HS-5 (cell line): ENCODE measurements around the gene IGF1.
"Not testable (repeated sequence)": the region's sequence is repeated elsewhere in the genome, so short reads cannot be mapped to it uniquely, and the experiment has no call there.

Experiments
- DNase-seq: peaks from one replicate; pipeline ENCODE4 v3.0.0-alpha.2; 2012; ENCODE audit warnings: low read depth

Gene IGF1

DNA sequence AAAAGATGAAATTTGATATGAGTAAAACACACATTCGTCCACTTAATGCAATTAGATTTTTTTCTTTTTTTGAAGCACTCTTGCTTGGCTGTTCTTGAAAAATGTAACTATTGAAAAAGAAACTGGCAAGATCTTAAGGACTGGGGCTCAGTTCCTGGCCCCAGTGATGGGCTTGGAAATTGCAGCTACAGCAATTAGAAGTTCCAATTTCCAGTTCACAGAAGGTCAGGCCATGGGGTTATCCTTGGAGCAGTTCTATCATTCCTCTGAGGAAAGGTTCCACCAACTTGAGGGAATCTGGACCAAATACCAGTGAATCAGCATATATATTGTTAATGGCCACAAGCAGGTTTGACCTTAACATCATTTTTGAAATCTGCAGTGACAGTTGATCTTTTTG is 18.9 kb downstream of the IGF1 start:
- DNase-seq: no peak

DNA sequence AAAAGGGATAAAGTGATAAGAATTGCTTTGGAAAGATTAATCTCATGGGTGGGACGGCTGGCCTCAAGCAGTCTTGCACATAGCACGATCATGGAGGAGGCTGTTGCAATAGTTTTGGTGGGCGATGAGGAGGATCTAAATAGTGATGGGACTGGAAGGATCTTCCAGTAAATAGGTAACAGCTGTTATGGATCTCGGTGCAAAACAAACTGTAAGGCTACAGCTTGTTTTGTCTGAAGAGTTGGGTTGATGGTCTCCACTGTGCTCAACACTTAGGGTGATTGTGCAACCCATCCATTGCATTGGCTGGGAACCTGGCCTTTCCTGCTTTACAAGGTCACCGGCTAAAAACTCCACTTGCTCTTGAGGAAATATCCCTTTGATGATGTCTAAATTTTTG is 21.0 kb downstream of the IGF1 start:
- DNase-seq: no peak

DNA sequence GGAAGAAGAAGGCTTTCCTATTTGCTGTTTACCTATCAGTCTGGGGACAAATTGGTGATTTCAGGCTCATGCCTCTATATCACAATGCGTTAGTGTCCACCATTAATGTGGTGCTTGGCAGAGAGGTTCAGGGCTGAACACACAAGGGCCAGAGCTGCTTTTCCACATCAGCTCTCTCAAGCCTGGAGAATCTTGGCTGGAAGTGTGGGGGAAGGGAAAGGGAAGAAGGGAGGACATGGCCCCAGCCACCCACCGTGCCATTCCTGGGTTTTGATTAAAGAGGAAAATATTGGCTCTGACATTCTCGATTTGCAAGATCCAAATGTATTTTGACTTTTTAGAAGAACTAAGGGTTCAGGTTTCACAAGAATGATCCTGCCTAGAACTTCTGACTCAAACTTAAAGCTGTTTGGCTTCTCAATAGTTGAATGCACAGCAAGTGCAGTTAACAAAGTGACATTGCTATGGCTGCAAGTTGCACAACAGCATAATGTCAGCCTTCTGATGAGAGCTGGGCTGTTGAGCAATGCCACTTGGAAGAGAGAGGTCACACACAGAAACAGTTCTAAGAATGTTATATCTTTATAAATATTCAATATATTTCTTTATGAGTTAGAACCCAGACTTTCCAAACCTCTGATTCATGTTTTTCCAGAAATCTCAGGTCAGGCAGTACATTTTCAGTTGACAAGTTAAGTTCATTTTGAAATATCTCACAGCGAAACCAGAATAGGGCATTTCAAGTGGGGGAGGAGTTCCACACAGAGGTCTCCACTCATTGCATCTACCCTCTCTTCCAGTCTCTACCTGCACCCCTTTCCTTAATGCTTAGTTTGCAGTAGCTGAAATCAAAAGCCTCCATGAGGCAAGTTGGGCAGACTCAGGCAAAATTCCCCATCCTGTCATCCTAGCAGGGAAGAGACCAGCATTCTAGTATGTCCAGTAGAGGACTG is 25.3 kb downstream of the IGF1 start:
- DNase-seq: no peak

DNA sequence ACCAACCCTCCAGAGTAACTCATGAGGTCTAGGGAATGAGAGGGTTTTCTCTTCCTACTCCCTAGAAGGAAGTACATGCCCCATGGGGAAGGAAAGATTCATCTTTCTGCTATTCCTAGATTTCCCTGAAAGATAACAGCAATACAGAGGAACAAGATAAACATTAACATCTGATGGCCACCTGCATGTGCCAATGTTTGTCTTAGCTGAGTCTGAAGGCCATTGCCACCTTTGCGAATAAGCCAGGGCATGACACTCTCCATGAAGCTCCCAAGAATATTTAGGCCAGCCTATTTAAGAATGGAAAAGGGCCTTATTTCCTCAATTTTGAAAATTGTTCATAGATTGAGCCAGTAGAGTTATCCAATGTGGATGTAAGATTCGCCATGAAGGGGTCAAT is 26.0 kb downstream of the IGF1 start:
- no peak for DNase-seq

- DNase-seq: no peak
Observed at GRCh38 chr12:102452605-102453004, 27.8 kb downstream of the IGF1 start.

DNA sequence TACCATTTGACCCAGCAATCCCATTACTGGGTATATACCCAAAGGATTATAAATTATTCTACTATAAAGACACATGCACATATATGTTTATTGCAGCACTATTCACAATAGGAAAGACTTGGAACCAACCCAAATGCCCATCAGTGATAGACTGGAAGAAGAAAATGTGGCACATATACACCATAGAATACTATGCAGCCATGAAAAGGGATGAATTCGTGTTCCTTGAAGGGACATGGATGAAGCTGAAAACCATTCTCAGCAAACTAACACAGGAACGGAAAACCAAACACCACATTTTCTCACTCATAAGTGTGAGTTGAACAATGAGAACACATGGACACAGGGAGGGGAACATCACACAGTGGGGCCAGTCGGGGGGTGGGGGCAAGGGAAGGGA is 31.3 kb downstream of the IGF1 start:
- DNase-seq: not testable (repeated sequence)

GRCh38 chr12:102447426-102447825 is 32.9 kb downstream of the IGF1 start:
- DNase-seq: not testable (repeated sequence)

DNA sequence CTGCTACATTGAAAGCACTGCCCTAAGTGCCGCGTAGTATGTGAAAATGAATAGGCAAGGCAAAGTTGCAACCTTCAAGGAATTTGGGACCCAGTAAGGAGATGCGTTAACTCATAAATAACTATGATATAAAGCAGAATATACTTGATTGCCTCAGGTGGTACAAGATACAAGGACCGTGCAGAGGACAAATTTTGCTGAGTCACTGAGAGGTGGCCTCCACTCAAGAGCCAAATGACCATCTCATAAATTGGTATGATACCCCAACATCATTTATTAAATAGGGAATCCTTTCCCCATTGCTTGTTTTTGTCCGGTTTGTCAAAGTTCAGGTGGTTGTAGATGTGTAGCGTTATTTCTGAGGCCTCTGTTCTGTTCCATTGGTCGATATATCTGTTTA is 35.7 kb downstream of the IGF1 start:
- no peak for DNase-seq

DNA sequence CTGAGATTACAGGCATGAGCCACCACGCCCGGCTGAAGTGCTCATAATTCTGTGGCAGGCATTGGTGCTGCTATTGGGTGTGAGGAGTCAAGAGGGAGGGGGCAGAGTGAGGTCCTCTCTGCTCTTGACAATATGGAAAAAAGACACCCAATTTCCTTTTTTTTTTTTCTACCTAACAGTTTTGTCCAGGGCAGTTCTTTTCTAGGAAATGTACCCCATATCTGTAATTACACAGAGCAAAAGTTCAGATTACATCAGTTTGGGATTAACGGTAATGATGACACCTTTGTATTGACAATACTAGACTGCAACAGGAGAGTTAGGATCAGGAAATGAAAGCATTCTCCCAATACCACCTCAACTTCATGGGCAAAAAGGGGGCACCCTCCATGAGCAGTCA is 36.3 kb downstream of the IGF1 start:
- DNase-seq: no peak

GRCh38 chr12:102441077-102441596 is 39.2 kb downstream of the IGF1 start:
- DNase-seq: no peak

DNA sequence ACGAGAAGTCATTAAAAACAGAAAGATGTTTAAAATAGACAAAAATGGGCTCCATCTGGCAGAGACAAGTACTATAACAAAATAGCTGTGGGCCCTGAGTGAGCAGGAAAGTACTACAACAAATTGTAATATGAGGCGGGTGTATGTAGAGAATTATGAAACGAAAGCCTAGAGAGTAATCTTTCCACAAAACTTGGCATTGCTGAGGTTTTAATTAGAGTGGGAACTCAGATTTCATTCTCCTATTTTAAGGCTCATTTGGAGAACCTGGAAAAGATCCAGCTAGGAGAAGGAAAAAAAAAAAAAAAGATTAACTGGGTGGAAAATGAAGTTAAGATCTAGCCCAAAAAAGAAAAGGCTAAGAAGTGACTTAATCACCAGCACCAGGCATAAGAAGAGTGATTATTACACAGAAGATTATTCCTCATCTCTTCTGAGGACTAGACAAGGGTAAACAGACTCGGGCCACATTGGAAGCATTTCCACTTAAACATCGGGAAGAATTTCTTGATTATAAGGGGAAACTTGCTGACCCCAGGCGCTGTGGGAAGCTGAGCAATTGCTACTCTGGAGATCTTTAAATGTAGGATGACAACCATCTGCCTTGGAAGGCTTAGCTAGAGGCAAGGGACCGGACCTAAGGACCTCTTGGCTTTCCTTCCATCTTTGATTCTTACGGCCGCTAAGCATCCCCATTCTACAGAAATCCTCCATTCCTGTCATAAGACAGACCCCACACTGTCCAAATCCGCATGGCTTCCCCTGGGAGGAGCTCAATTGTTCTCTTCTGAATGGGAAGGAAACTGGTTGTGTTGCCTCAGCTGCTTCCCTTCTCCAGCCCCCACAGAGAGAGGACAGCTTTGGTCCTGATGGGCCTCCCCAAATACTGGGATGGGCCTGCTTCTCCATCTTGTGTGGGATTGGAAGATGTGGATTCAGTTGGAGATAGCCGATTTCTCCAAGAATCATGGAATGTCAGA is 40.6 kb downstream of the IGF1 start:
- DNase-seq: no peak

DNA sequence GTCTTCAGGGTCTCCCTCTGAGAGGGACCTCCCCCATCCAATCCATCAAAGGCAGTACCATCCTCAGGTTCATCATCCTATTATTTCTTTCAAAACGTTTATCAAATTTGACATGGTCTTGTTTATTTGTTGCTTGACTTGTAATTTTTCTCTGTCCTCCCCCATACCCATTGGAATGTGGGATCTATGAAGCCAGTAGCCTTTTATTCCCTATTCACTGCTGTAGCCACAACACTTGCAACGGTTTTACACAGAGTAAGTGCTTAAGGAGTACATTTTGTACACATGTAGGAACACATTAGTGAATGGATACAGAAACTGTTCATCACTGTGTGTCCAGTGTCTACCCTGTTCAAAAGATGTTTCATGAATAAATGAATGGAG is 41.5 kb downstream of the IGF1 start:
- no peak for DNase-seq

- no peak for DNase-seq
Observed at GRCh38 chr12:102438047-102438826, 42.1 kb downstream of the IGF1 start.

DNA sequence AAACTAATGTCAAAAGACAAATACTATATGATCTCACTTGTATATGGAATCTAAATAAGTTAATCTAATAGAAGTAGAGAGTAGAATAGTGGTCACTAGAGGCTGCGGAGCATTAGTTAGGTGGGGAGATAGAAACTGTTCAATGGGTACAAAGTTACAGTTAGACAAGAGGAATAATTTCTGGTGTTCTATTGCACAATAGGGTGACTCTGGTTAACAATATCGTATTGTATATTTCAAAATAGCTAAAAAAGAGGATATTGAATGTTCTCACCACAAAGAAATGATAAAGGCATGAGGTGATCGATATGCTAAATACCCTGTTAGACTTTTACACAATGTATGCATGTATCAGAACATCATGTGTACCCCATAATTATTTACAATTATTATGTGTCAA is 42.9 kb downstream of the IGF1 start:
- no peak for DNase-seq

DNA sequence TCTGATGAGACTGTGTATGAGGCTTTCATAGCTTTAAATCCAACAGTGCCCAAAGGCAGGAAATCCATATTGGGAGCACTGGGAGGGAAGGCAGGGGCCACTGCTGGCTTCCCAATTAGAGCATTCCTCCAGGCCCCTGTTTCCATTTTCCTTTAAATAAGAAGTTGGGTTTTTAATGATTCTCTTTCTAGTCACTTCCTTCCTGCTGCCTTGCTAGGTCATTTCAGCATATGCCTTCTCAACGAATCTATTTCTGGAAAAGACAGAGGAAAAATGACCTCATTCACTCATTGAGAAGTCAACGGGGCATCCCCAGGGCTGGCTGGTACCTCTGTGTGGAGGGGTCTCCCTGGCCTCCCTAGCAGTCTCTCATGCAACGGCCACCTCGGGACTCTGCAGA is 43.5 kb downstream of the IGF1 start:
- DNase-seq: no peak

DNA sequence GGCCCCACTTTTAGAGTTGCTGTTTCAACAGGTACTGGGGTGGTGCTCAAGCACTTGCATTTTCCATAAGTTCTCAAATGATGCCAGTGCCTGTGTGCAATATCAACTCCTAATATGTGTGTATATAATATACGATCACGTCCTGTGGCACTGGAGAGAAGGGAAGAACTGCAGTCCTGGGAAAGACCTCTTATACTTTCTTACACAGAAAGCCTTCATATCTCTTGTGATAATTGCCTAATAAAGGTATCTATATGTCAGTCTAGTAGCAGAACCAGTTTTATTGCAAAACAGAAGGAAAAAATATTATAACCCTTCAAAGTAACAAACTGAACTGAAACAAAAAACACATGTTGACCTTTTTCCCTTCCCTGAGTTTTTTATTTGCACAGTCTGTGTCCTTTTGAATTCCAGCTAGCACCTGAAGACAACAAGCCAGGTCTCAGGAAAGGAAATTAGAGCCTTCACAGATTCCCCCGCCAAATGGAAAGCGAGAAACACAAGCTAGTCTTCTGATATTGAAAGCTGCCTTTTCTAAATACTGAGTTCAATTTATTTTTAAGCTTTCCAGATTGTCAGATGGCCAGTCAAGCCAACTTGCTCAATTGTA is 44.4 kb downstream of the IGF1 start:
- no peak for DNase-seq

- DNase-seq: peak; percentile 23
Observed at GRCh38 chr12:102433304-102433703, 47.1 kb downstream of the IGF1 start.

- no peak for DNase-seq
Observed at GRCh38 chr12:102430661-102431060, 49.7 kb downstream of the IGF1 start.

GRCh38 chr12:102429211-102430154 is 50.9 kb downstream of the IGF1 start:
- DNase-seq: no peak

DNA sequence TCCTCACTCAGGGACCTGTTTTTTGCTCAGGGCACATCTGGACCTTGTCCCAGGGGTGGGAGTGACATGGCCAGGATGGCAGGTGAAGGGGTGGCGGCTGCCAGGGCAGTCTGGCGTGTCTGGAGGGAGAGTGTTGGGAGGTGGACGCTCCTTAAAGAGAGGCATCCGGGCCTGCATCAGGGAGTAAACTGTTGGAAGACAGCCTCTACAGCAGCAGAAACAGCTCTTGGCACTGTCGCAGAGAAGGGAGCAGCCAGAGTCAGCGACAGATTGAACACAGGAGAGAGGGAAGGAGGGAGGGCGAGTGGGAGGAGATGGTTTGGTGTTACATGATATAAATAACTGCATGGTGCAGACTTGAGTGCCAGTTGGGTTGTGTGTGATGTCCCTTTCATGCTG is 52.8 kb downstream of the IGF1 start:
- no peak for DNase-seq
